HEK293 (cell line): ENCODE results near the gene PTPRCAP.

ENCODE experiments used
- CTCF ChIA-PET: fragments of 350-600 bp; formaldehyde crosslinking; extraction: SDS; loops from one replicate; lab custom pipeline; 2021; ENCODE audit warnings: antibody characterized with exemption; lab: Yijun Ruan, JAX
- POLR2A ChIA-PET: fragments of 300-600 bp; formaldehyde crosslinking; extraction: SDS; loops from one replicate; lab custom pipeline; 2020; ENCODE audit warnings: antibody characterized with exemption, inconsistent platforms; lab: Yijun Ruan, JAX
- H3K27ac ChIP-seq: fragments of 200-500 bp; sonication (Bioruptor generic); 2 replicates; pipeline ENCODE4 v1.5.1; 2014; ENCODE audit warnings: low read depth, low read length, control low read depth, inconsistent platforms; ENCODE audit errors: extremely low read depth
- H3K36me3 ChIP-seq, 2 experiments: fragments of 200-500 bp in 1 of 2; sonication (Bioruptor generic) in 1 of 2; 1 replicate in 1 of 2; 2 replicates in 1 of 2; pipeline ENCODE4 v1.5.1; 2014 to 2017; ENCODE audit warnings: inconsistent platforms in 2 of 2, low read length in 2 of 2; ENCODE audit not compliant: control insufficient read depth in 2 of 2, insufficient read depth in 1 of 2
- H3K4me1 ChIP-seq: fragments of 200-500 bp; sonication (Bioruptor generic); 2 replicates; pipeline ENCODE4 v1.5.1; 2014; ENCODE audit warnings: mild to moderate bottlenecking, low read length, inconsistent platforms; ENCODE audit not compliant: control insufficient read depth, insufficient read depth
- H3K4me3 ChIP-seq: 2 replicates; pipeline ENCODE4 v1.5.1; 2011; ENCODE audit warnings: low read depth, mild to moderate bottlenecking, control low read depth, low read length, moderate library complexity
- H3K9me3 ChIP-seq: fragments of 200-500 bp; sonication (Bioruptor generic); 2 replicates; pipeline ENCODE4 v1.5.1; 2014; ENCODE audit warnings: low read depth, low read length, inconsistent platforms; ENCODE audit not compliant: control insufficient read depth, insufficient read depth
- BCL11A ChIP-seq: fragments of 450-650 bp; formaldehyde crosslinking; IDR thresholded peaks from 2 replicates; pipeline ENCODE4 v1.5.1; 2016; ENCODE audit warnings: low read depth, missing biosample characterization, missing genetic modification characterization
- EGR2 ChIP-seq: fragments of 450-650 bp; formaldehyde crosslinking; IDR thresholded peaks from 2 replicates; pipeline ENCODE4 v1.5.1; 2016; ENCODE audit warnings: low read depth, missing biosample characterization, missing genetic modification characterization
- ELK4 ChIP-seq: IDR thresholded peaks from 2 replicates; pipeline ENCODE4 v1.6.1; 2011; ENCODE audit warnings: mild to moderate bottlenecking, low read depth, low read length, borderline replicate concordance
- GLIS1 ChIP-seq: fragments of 450-650 bp; formaldehyde crosslinking; IDR thresholded peaks from 2 replicates; pipeline ENCODE4 v1.5.1; 2016; ENCODE audit warnings: missing biosample characterization, missing genetic modification characterization
- GLIS2 ChIP-seq: fragments of 450-650 bp; formaldehyde crosslinking; IDR thresholded peaks from 2 replicates; pipeline ENCODE4 v1.5.1; 2016; ENCODE audit warnings: missing biosample characterization, missing genetic modification characterization
- KLF10 ChIP-seq: fragments of 450-650 bp; IDR thresholded peaks from 2 replicates; pipeline ENCODE4 v1.5.1; 2018; ENCODE audit warnings: missing biosample characterization, mild to moderate bottlenecking, missing genetic modification characterization
- KLF8 ChIP-seq: fragments of 450-650 bp; formaldehyde crosslinking; IDR thresholded peaks from 2 replicates; pipeline ENCODE4 v1.5.1; 2016; ENCODE audit warnings: missing biosample characterization, missing genetic modification characterization
- KLF9 ChIP-seq: fragments of 450-650 bp; formaldehyde crosslinking; IDR thresholded peaks from 2 replicates; pipeline ENCODE4 v1.5.1; 2016; ENCODE audit warnings: missing biosample characterization, missing genetic modification characterization, low read depth
- RBAK ChIP-seq: fragments of 450-650 bp; formaldehyde crosslinking; IDR thresholded peaks from 2 replicates; pipeline ENCODE4 v1.5.1; 2016; ENCODE audit warnings: missing biosample characterization, missing genetic modification characterization
- SCRT2 ChIP-seq: fragments of 450-650 bp; formaldehyde crosslinking; IDR thresholded peaks from 2 replicates; pipeline ENCODE4 v1.5.1; 2016; ENCODE audit warnings: missing biosample characterization, missing genetic modification characterization
- SP2 ChIP-seq: fragments of 450-650 bp; formaldehyde crosslinking; IDR thresholded peaks from 2 replicates; pipeline ENCODE4 v1.5.1; 2016; ENCODE audit warnings: missing biosample characterization, missing genetic modification characterization
- SP3 ChIP-seq: fragments of 450-650 bp; formaldehyde crosslinking; IDR thresholded peaks from 2 replicates; pipeline ENCODE4 v1.5.1; 2016; ENCODE audit warnings: missing biosample characterization, missing genetic modification characterization
- ZBTB21 ChIP-seq: fragments of 450-650 bp; formaldehyde crosslinking; IDR thresholded peaks from 2 replicates; pipeline ENCODE4 v1.5.1; 2017; ENCODE audit warnings: missing biosample characterization, missing genetic modification characterization
- ZBTB26 ChIP-seq: fragments of 450-650 bp; formaldehyde crosslinking; optimal IDR thresholded peaks from 2 replicates; pipeline ENCODE3; 2016; ENCODE audit warnings: missing biosample characterization, mild to moderate bottlenecking, missing genetic modification characterization
- ZFHX2 ChIP-seq: fragments of 450-650 bp; formaldehyde crosslinking; conservative IDR thresholded peaks from 2 replicates; pipeline ENCODE4 v1.5.1; 2016; ENCODE audit warnings: missing biosample characterization, missing genetic modification characterization
- ZNF112 ChIP-seq: fragments of 450-650 bp; formaldehyde crosslinking; IDR thresholded peaks from 2 replicates; pipeline ENCODE4 v1.5.0; 2017; ENCODE audit warnings: missing biosample characterization, missing genetic modification characterization
- ZNF121 ChIP-seq: fragments of 450-650 bp; formaldehyde crosslinking; IDR thresholded peaks from 2 replicates; pipeline ENCODE4 v1.5.1; 2016; ENCODE audit warnings: missing biosample characterization, missing genetic modification characterization
- ZNF24 ChIP-seq: fragments of 450-650 bp; formaldehyde crosslinking; IDR thresholded peaks from 2 replicates; pipeline ENCODE4 v1.5.1; 2016; ENCODE audit warnings: missing biosample characterization, missing genetic modification characterization
- ZNF274 ChIP-seq, 2 experiments: fragments of 200-500 bp in 1 of 2; fragments of 450-650 bp in 1 of 2; sonication (Bioruptor generic) in 1 of 2; formaldehyde crosslinking in 1 of 2; IDR thresholded peaks; 2 replicates each; pipeline versions ENCODE4 v1.5.1 to v1.6.1; 2014 to 2016; ENCODE audit warnings: borderline replicate concordance in 1 of 2, inconsistent platforms in 1 of 2, low read length in 1 of 2, missing biosample characterization in 1 of 2, missing genetic modification characterization in 1 of 2
- ZNF292 ChIP-seq: fragments of 450-650 bp; formaldehyde crosslinking; IDR thresholded peaks from 2 replicates; pipeline ENCODE4 v1.5.1; 2016; ENCODE audit warnings: low read depth, missing biosample characterization, missing genetic modification characterization, borderline replicate concordance
- ZNF302 ChIP-seq: fragments of 450-650 bp; formaldehyde crosslinking; IDR thresholded peaks from 2 replicates; pipeline ENCODE4 v1.5.1; 2016; ENCODE audit warnings: missing biosample characterization, missing genetic modification characterization, low read depth
- ZNF423 ChIP-seq: fragments of 450-650 bp; formaldehyde crosslinking; IDR thresholded peaks from 2 replicates; pipeline ENCODE4 v1.5.1; 2016; ENCODE audit warnings: missing biosample characterization, missing genetic modification characterization
- ZNF426 ChIP-seq: fragments of 450-650 bp; formaldehyde crosslinking; IDR thresholded peaks from 2 replicates; pipeline ENCODE4 v1.5.1; 2017; ENCODE audit warnings: missing biosample characterization, missing genetic modification characterization, mild to moderate bottlenecking, inconsistent platforms, moderate library complexity
- ZNF529 ChIP-seq: fragments of 450-650 bp; formaldehyde crosslinking; IDR thresholded peaks from 2 replicates; pipeline ENCODE4 v1.5.1; 2017; ENCODE audit warnings: missing genetic modification characterization, missing biosample characterization; ENCODE audit not compliant: insufficient replicate concordance
- ZNF548 ChIP-seq: fragments of 450-650 bp; formaldehyde crosslinking; IDR thresholded peaks from 2 replicates; pipeline ENCODE4 v1.5.1; 2016; ENCODE audit warnings: missing biosample characterization, missing genetic modification characterization
- ZNF596 ChIP-seq: fragments of 450-650 bp; IDR thresholded peaks from 2 replicates; pipeline ENCODE4 v1.5.0; 2018; ENCODE audit warnings: missing biosample characterization, mild to moderate bottlenecking, missing genetic modification characterization, moderate library complexity
- ZNF623 ChIP-seq: fragments of 450-650 bp; formaldehyde crosslinking; IDR thresholded peaks from 2 replicates; pipeline ENCODE4 v1.5.1; 2016; ENCODE audit warnings: missing biosample characterization, missing genetic modification characterization
- ZNF747 ChIP-seq: fragments of 450-650 bp; formaldehyde crosslinking; IDR thresholded peaks from 2 replicates; pipeline ENCODE4 v1.5.1; 2016; ENCODE audit warnings: missing biosample characterization, missing genetic modification characterization
- ZNF830 ChIP-seq: fragments of 450-650 bp; IDR thresholded peaks from 2 replicates; pipeline ENCODE4 v1.5.0; 2018; ENCODE audit warnings: missing biosample characterization, missing genetic modification characterization, low read depth, mild to moderate bottlenecking, moderate library complexity
- TF ChIP-seq, protein P1 (sequence below): sonication (generic); formaldehyde crosslinking; IDR thresholded peaks from 2 replicates; pipeline ENCODE4 v1.8.1; 2022; ENCODE audit warnings: mild to moderate bottlenecking, moderate library complexity, missing genetic modification reagents
- TF ChIP-seq, protein P2 (sequence below): fragments of 450-650 bp; formaldehyde crosslinking; IDR thresholded peaks from 2 replicates; pipeline ENCODE4 v1.5.1; 2016; ENCODE audit warnings: missing biosample characterization, missing genetic modification characterization

Gene PTPRCAP

GRCh38 chr11:67420646-67421429, 16.6 kb downstream of the PTPRCAP start:
- CTCF ChIA-PET = interaction anchor here (0.5 to 1.6 kb wide), 5 partner anchors 58 to 1711 kb away, joined by 3 to 5 read pairs (median 4); partner anchors contain the start of gene NUDT8
- TF ChIP-seq EGR2 (0 out of 2 replicates have a peak, but pooled peaks have one; percentile 29), ZBTB26 (peak; percentile 36), SP2 (tag by site-specific recombination) (peak; percentile 86), ZNF830 (no peak), ZNF423 (tag by site-specific recombination) (no peak), ZNF623 (tag by site-specific recombination) (no peak), ZNF426 (tag by site-specific recombination) (no peak), KLF8 (tag by site-specific recombination) (peak; percentile 40; the same call in 1 of the 2 replicates), ZNF274 (IDR thresholded peaks at IDR 0.05; ENCODE audit: low read length) (no peak), ZNF274 (tag by site-specific recombination; IDR thresholded peaks at IDR 0.05; ENCODE audit: borderline replicate concordance) (no peak), ZBTB21 (tag by site-specific recombination) (no peak), BCL11A (tag by site-specific recombination) (no peak), ZNF302 (tag by site-specific recombination) (no peak), ZNF747 (tag by site-specific recombination) (no peak), SCRT2 (tag by site-specific recombination) (no peak), ZNF529 (tag by site-specific recombination) (no peak), ELK4 (no peak), ZNF121 (tag by site-specific recombination) (peak; percentile 83), ZNF292 (tag by site-specific recombination) (no peak), SP3 (tag by site-specific recombination) (peak; percentile 95), KLF10 (0 out of 2 replicates have a peak, but pooled peaks have one; percentile 13), ZNF24 (tag by site-specific recombination) (no peak), ZNF548 (tag by site-specific recombination) (no peak), ZNF112 (no peak), KLF9 (tag by site-specific recombination) (peak; percentile 80), ZNF596 (tag by site-specific recombination) (0 out of 2 replicates have a peak, but pooled peaks have one; percentile 23), GLIS2 (tag by site-specific recombination) (peak; percentile 41; the same call in 1 of the 2 replicates), GLIS1 (peak; percentile 42), ZFHX2 (peak; percentile 80), RBAK (tag by site-specific recombination) (no peak)
- TF ChIP-seq, protein P1, sequence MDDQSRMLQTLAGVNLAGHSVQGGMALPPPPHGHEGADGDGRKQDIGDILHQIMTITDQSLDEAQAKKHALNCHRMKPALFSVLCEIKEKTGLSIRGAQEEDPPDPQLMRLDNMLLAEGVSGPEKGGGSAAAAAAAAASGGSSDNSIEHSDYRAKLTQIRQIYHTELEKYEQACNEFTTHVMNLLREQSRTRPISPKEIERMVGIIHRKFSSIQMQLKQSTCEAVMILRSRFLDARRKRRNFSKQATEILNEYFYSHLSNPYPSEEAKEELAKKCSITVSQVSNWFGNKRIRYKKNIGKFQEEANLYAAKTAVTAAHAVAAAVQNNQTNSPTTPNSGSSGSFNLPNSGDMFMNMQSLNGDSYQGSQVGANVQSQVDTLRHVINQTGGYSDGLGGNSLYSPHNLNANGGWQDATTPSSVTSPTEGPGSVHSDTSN = 0 out of 2 replicates have a peak, but pooled peaks have one; percentile 28
- TF ChIP-seq, protein P2, sequence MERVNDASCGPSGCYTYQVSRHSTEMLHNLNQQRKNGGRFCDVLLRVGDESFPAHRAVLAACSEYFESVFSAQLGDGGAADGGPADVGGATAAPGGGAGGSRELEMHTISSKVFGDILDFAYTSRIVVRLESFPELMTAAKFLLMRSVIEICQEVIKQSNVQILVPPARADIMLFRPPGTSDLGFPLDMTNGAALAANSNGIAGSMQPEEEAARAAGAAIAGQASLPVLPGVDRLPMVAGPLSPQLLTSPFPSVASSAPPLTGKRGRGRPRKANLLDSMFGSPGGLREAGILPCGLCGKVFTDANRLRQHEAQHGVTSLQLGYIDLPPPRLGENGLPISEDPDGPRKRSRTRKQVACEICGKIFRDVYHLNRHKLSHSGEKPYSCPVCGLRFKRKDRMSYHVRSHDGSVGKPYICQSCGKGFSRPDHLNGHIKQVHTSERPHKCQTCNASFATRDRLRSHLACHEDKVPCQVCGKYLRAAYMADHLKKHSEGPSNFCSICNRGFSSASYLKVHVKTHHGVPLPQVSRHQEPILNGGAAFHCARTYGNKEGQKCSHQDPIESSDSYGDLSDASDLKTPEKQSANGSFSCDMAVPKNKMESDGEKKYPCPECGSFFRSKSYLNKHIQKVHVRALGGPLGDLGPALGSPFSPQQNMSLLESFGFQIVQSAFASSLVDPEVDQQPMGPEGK = 0 out of 2 replicates have a peak, but pooled peaks have one; percentile 22
- TF ChIP-seq, all 188 proteins: peak for 14
- Histone ChIP-seq H3K9me3 (no peaks in the 10 kb centered on the region), H3K27ac (peak overlapping the region; percentile 21; the same call in 1 of the 2 replicates), H3K36me3 (no peaks in the 10 kb centered on the region), H3K4me1 (no peaks in the 10 kb centered on the region; the same call in 1 of the 2 replicates), H3K4me3 (peak overlapping the region; percentile 27)
- POLR2A ChIA-PET = interaction anchor here (0.5 to 4.4 kb wide), 9 partner anchors 10 to 67 kb away, joined by 3 to 25 read pairs (median 4); partner anchors contain the start of genes PPP1CA and TMEM134
